Activated naive CD8-positive, alpha-beta T cell treated with anti-CD3 and anti-CD28 coated beads, Interleukin-2, amount 50 U/mL, for 16 hours (primary cell): ENCODE data around the gene AHNAK2.
"Not testable (repeated sequence)": the region's sequence is repeated elsewhere in the genome, so short reads cannot be mapped to it uniquely, and the experiment has no call there.

ENCODE experiments used
- DNase-seq: peaks from one replicate; pipeline ENCODE4 v3.0.0-alpha.2; 2020; ENCODE audit warnings: low read depth, low spot score

Gene AHNAK2

GRCh38 chr14:104927432-104927816 is 50.8 kb downstream of the AHNAK2 start:
- no peak for DNase-seq

GRCh38 chr14:104926619-104927431 is 51.3 kb downstream of the AHNAK2 start:
- DNase-seq: no peak

- no peak for DNase-seq
Measured at GRCh38 chr14:104925855-104926609, 52.1 kb downstream of the AHNAK2 start.

- DNase-seq: no peak
Measured at GRCh38 chr14:104925214-104925854, 52.8 kb downstream of the AHNAK2 start.

GRCh38 chr14:104924421-104925213 is 53.6 kb downstream of the AHNAK2 start, which contains the start of gene PLD4:
Gene PLD4, plus strand, starts transcription at chr14:104924879. Its CDS starts 2,262 bp downstream, at chr14:104927141.
- no peak for DNase-seq

GRCh38 chr14:104923640-104924420 is 54.3 kb downstream of the AHNAK2 start:
- no peak for DNase-seq

GRCh38 chr14:104919993-104920315 is 58.2 kb downstream of the AHNAK2 start:
- no peak for DNase-seq

- not testable (repeated sequence) for DNase-seq
Measured at GRCh38 chr14:104919152-104919992, 58.8 kb downstream of the AHNAK2 start.

GRCh38 chr14:104917993-104918392 is 60.2 kb downstream of the AHNAK2 start:
- DNase-seq: no peak

- DNase-seq: no peak
Measured at GRCh38 chr14:104917116-104917515, 61.1 kb downstream of the AHNAK2 start.

- DNase-seq: no peak
Measured at GRCh38 chr14:104913435-104913834, 64.7 kb downstream of the AHNAK2 start.

- no peak for DNase-seq
Measured at GRCh38 chr14:104912053-104912452, 66.1 kb downstream of the AHNAK2 start.

GRCh38 chr14:104908303-104908702 is 69.9 kb downstream of the AHNAK2 start:
- no peak for DNase-seq

- not testable (repeated sequence) for DNase-seq
Measured at GRCh38 chr14:104905579-104905933, 72.6 kb downstream of the AHNAK2 start.

GRCh38 chr14:104904650-104905578 is 73.3 kb downstream of the AHNAK2 start:
- not testable (repeated sequence) for DNase-seq

GRCh38 chr14:104903990-104904389 is 74.2 kb downstream of the AHNAK2 start:
- DNase-seq: no peak

- DNase-seq: no peak
Measured at GRCh38 chr14:104900639-104901512, 77.3 kb downstream of the AHNAK2 start.

GRCh38 chr14:104899781-104900180 is 78.4 kb downstream of the AHNAK2 start:
- DNase-seq: no peak
